ENCODE results near the gene CLBA1.

The CLBA1 gene

GRCh38 chr14:105005329-105005928 lies 19.8 kb downstream of the CLBA1 start:
- in situ Hi-C loops (cut with MboI; ENCODE audit: low sequenced_read_pairs): no loop called here

GRCh38 chr14:105005929-105006830 lies 20.6 kb downstream of the CLBA1 start:
- in situ Hi-C loops (cut with MboI; ENCODE audit: low sequenced_read_pairs): no loop called here

GRCh38 chr14:105006831-105007592 lies 21.4 kb downstream of the CLBA1 start:
- in situ Hi-C loops (cut with MboI; ENCODE audit: low sequenced_read_pairs): no loop called here

- in situ Hi-C loops (cut with MboI; ENCODE audit: low sequenced_read_pairs): no loop called here
Measured at GRCh38 chr14:105007593-105008264, 22.1 kb downstream of the CLBA1 start.

- in situ Hi-C loops (cut with MboI; ENCODE audit: low sequenced_read_pairs): no loop called here
Measured at GRCh38 chr14:105010106-105010505, 24.5 kb downstream of the CLBA1 start.

- in situ Hi-C loops (cut with MboI; ENCODE audit: low sequenced_read_pairs): no loop called here
Measured at GRCh38 chr14:105010891-105011291, 25.3 kb downstream of the CLBA1 start.

- in situ Hi-C loops (cut with MboI; ENCODE audit: low sequenced_read_pairs): no loop called here
Measured at GRCh38 chr14:105011312-105011990, 25.9 kb downstream of the CLBA1 start.

GRCh38 chr14:105012171-105012985 lies 26.8 kb downstream of the CLBA1 start:
- in situ Hi-C loops (cut with MboI; ENCODE audit: low sequenced_read_pairs): no loop called here

- in situ Hi-C loops (cut with MboI; ENCODE audit: low sequenced_read_pairs): no loop called here
Measured at GRCh38 chr14:105013150-105013785, 27.7 kb downstream of the CLBA1 start.

- in situ Hi-C loops (cut with MboI; ENCODE audit: low sequenced_read_pairs): no loop called here
Measured at GRCh38 chr14:105014032-105014431, 28.4 kb downstream of the CLBA1 start.

- in situ Hi-C loops (cut with MboI; ENCODE audit: low sequenced_read_pairs): no loop called here
Measured at GRCh38 chr14:105014631-105015030, 29.0 kb downstream of the CLBA1 start.

- in situ Hi-C loops (cut with MboI; ENCODE audit: low sequenced_read_pairs): no loop called here
Measured at GRCh38 chr14:105015242-105015641, 29.7 kb downstream of the CLBA1 start.

- in situ Hi-C loops (cut with MboI; ENCODE audit: low sequenced_read_pairs): no loop called here
Measured at GRCh38 chr14:105015905-105016304, 30.3 kb downstream of the CLBA1 start.

GRCh38 chr14:105018414-105018813 lies 32.8 kb downstream of the CLBA1 start:
- in situ Hi-C loops (cut with MboI; ENCODE audit: low sequenced_read_pairs): no loop called here

- in situ Hi-C loops (cut with MboI; ENCODE audit: low sequenced_read_pairs): no loop called here
Measured at GRCh38 chr14:105019861-105020814, 34.5 kb downstream of the CLBA1 start.

- in situ Hi-C loops (cut with MboI; ENCODE audit: low sequenced_read_pairs): no loop called here
Measured at GRCh38 chr14:105020815-105021655, 35.4 kb downstream of the CLBA1 start, which contains the start of gene CDCA4. Gene CDCA4, minus strand, starts transcription at chr14:105021083. Its CDS starts 9,154 bp downstream, at chr14:105011929.

Measured in hTERT RPE-1 (cell line).